HG02642 (cell line): ENCODE results near the gene ACOT7.

Experiments used
- ATAC-seq: cut with Tn5 transposase; IDR thresholded peaks from one replicate; pipeline ENCODE4 v1.9.1; 2021; ENCODE audit warnings: mild to moderate bottlenecking; ENCODE audit not compliant: unreplicated experiment, poor library complexity

The ACOT7 gene

DNA sequence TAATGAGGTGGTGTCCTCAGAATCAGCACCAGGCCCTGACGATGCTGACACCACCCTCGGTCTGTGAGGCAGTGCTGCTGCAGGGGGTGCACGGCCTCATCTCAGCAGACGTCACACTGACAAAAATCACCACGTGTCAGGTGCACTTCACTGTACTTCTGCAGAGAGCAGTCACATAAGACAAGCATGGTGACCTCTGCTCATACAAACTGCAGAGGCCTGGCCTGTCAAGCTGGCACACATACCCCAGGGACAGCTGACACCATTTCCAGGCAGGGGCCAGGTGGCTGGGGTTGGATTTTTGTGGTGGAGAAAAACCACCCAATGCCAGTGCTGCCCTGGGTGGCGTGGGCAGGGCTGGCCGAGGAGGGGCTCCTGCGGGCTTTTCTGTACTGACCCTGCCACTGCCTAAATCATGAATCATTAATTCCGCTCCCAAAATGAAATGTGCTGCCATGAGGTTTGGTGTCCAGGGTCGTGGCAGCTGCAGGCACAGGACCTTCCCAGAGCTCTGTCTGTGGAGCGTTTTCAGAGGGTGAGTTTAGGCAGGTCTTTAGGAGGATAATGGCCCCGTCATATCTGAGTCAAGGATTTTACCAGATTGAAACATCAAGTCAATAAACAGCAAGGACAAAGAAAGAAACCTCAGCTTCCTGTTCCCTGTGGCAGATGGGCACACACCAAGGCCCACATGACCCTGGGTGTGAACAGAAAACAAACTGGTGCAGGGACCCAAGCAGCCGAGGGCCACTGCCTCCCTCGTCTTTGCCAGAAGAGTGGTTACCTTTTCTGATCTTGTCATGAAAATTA, 99.3 kb downstream of the ACOT7 start:
- no peak for ATAC-seq

DNA sequence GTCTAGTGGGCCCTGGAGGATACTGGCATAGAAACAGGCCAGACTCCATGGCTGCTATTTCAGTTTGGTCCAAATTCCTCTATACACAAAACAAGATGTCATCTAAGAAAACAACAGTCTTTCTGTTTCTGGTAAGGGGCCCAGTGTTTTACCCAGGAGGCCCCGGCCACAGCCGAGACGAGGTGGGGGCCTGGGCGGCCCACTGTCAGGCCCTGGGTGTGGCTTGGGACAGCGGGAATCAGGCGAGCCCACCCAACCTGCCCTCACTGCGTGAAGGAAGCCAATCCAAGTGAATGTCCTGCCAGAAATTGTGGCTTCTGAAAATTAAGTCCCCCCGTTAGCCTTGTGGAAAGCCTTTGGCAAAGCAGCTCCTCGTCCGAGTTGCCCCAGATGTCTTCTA, 101.5 kb downstream of the ACOT7 start:
- no peak for ATAC-seq

DNA sequence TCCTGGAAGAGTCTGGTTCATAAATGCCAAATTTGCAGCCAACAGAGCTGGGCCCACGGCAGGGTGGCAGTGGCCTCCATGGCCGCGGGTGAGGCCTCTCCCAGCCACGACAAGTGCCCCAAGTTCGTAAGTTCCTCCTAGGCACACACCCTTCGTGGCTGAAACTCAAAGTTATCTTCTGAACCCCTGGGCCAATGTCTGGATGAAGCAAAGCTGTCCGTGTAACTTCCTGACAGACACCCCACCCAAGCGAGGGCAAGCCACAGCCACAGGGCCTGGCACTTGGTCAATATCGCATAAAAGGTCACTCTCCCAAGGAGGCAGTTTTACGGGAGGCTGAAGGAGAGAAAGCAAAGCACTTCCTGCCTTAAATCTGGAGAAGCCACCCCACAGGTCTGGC, 104.9 kb downstream of the ACOT7 start:
- no peak for ATAC-seq

DNA sequence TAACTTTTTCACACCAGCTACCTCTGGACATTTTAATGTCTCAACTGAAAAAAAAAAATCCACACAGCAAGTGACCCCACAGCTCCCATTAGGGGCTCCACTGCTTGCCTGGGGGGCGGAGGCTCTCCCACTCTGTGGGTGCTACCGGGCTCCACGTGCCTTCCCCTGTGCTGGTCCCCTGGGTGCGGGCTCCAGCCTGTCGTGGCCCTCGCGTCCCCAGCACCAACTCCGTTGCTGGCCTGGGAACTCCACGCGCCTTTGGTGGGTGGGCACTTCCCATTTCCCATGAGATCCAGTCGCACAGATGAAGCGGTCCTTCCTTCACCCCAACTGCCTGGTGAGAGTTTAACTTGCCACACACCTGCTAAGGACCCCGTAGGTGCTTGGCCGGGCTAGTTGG, 105.5 kb downstream of the ACOT7 start:
- no peak for ATAC-seq

DNA sequence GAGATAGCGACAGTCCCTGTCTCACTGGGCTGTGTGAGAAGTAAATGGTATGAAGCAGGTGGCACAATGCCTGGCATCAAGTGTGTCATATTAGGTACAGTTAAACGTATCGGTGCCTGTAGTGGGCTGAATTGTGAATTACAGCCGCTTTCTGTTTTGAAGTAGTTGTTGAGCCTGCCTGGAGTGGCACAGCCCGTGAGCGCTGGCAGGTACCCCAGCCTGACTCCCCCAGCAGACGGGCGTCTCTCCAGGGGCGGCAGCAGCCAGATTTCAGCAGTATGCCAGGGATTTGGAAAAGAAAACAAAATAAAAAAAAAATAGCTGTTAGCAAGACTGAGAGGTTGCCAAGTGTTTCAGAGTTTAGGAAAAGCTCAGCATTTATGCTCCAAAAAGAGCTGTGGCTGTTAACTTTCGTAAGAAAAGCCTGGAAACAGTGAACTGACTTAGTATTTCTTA, 106.1 kb downstream of the ACOT7 start:
- no peak for ATAC-seq

GRCh38 chr1:6287029-6287428, 106.5 kb downstream of the ACOT7 start:
- no peak for ATAC-seq

- no peak for ATAC-seq
These were observed 107.3 kb downstream of the ACOT7 start for GRCh38 chr1:6286266-6286665.

DNA sequence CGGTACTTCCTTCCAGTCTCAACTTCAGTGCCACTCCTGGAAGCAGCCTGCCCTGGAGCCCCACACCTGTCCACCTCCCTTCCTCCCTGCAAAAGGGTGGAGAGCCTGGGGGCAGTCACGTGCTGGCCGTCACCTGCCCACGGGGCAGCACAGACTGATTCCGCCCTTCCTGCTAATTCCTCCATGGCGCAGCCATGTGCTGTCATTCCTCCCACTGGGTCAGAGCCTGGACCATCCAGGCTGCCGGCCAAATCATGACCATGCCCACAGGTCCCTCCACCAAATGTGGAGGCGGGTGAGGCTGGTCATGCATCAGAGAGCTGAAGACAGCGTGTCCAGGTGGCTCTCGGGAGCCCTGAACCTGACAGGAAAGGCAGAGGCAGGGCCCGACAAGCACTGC, 108.2 kb downstream of the ACOT7 start:
- no peak for ATAC-seq

DNA sequence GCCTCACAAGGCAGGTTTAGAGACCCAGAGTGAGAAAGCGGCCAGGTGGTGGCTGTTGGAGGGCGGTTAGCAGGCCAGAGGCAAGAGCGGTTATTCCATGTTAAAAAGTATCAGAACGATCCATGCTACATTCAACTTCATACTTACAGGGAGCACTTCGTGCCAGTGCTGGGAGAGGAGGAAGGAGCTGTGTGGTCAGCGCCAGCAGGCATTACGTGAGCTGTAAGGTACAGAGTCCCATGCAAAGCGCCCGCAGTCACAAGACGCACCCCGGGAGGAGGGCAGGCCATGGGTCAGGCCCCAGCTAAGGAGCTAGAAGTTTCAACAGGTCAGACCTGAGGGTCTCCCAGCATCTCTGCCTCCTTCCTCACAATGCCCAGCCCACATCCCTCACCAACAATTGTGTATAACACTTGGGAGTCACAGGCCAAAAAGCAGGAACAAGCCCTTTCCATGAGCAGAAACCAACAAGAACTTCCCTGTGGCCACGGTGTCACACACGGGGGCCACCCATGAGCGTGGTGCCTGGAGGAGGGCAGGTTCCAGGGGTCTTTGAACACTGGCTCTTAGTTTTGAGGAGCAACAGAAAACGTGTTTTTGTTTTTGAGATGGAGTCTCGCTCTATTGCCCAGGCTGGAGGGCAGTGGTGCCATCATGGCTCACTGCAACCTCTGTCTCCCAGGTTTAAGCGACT, 110.8 kb downstream of the ACOT7 start:
- ATAC-seq = no peak

- ATAC-seq = no peak
These were observed 111.8 kb downstream of the ACOT7 start for GRCh38 chr1:6281511-6282402.

DNA sequence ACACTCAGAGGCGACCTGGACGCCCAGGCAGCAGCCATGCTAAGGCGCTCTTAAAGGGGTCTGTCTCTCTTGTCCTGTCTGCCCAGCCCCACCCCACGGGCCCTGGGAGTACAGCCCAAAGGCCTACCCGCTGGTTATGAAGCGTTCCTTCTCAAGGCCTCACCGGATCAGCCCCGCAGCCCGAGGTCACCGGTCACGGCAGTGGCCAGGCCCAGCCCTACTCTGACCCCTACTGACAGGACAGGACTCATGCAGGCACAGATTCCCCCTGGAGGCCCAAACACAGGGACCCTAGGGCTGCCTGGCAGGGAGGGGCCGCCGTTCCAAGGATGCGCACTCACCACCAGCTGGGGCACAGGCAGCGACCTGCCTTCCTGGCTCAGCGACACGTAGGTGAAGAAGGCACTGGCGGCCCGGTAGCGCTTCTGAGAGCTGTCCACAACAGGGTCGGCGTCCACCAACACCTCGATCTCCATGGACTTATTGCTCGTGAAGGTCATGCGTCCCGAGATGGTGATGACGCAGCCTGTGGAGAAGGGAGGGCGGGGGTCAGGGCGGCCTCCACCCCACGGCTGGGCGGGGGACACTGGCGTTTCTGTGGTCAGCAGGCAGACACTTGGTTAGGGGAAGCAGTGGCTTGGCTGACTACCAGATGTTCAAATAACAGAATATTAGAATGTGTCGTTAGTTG, 112.7 kb downstream of the ACOT7 start:
- ATAC-seq = no peak

DNA sequence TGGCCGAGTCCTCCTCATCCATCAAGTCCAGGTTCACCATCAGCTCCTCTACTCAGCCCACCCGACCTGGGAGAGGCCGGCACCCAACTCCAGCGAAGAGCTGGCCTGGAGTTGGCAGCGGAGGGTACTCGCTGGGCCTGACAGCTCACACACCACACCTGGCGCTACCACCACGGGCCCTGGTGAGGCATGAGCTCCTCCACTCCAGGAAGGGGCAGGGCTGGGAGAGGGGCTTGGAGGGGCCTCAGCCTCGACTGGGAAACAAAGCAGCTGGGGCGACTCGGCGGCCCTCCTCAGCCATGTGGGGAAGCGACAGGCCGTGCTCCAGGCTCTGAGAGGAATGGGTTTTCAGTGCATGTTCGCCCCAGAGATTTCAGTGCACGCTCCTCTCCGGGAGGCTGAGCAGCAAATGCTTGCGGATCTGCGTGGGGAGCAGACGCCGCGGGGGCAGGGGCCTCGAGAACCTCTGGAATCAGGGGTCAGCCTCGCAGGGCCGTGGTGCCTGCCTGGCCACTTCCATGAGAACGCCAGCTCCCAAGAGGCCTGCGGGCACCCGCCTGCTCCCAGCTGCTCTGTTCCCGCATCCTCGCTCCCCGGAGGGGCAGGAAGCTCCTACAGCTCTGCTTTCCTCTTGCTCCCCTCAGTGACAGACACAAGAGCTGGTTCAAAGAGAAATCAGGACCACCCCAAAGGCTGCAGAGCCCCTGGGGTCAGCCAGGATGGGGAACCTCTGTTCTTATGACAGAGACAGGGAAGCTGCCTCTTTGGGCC, 113.8 kb downstream of the ACOT7 start:
- no peak for ATAC-seq

- ATAC-seq = no peak
These were observed 114.5 kb downstream of the ACOT7 start for GRCh38 chr1:6279066-6279465.

DNA sequence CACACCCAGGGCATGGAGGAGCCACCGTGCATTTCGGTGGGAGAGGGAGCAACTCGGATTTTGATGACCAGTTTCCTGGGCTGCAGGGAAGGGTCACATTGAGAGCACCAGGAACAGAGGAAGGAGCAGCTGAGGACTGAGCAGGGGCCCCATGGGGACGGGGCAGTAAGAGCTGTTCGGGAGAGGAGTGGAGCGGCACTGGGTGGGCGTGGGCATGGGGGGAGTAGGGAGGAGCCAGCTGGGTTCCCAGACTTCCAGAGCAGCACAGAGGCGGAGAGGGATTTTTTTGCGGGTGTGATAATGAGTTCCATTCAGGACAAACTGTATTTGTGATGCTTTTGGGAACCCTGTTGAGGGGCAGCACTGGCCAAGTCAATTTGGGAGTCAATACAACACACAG, 115.3 kb downstream of the ACOT7 start:
- ATAC-seq = no peak

GRCh38 chr1:6276811-6277555, 116.6 kb downstream of the ACOT7 start:
- ATAC-seq = no peak

DNA sequence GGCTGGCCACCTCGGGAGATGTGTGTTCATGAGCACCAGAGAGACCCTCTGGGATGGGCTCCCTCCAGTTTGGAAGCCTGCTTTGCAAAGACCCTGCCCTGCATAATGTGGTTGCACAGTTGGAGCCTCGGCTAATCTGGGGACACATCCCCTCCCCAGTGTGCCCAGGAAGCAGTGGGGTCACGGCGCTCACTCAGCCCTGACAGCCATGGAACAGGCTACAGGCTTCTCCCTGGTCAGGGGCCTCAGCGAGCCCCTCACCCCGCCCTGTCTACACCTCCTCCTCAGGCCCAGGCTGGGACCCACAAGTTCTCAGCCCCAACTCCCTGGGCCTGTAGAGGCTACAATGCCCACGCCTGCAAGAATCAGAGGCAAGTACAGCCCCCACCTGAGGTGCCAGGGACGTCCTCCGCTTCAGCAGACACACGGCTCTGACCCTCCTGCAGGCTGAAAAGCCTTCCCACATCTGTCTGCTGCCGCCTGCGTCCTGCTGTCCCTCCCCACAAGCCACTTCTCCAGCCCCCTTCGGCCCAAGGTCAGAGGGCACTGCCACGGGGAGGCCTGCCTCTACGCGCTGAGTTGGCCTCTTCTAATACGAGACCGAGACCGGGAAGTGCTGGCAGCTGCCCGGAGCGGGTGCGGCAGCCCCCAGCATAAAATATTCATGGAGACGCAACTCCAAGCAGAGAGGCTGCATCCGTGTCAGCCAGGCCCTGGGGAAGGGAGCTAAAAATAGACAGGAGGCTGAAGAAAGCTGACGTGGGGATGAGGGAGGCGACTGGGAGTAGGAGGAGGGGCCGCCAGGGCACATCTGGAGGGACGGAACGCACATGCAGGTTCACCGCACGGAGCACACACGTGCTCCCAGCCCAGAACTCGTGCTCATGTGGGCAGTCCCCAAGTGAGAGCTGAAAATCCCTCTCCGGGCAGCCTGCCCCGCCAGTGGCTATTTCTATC, 117.5 kb downstream of the ACOT7 start:
- ATAC-seq = no peak

- ATAC-seq = no peak
These were observed 118.9 kb downstream of the ACOT7 start for GRCh38 chr1:6274622-6275139.

- ATAC-seq = no peak
These were observed 119.5 kb downstream of the ACOT7 start for GRCh38 chr1:6274102-6274501.
